ENCODE results near the gene UGT1A3.

DNA sequence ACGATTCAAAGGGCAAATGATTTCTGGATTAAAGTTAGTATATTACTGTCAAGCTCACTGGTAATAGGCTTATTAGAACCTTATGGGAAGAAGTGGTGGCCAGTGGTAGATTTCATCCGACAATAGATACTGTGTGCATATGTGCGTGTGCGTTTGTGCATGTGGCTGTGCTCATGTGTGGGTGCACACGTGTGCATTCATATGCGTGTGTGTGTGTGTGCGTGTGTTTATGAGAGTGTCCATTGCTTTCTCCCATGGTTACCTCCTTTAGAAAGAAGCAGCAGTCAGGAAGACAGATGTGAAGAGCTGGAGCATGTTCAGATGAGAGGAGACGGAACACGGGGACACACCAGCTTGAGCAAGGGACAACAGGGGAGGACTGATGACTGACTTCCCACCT lies 40.4 kb downstream of the UGT1A3 start:
- TF ChIP-seq, protein P1, sequence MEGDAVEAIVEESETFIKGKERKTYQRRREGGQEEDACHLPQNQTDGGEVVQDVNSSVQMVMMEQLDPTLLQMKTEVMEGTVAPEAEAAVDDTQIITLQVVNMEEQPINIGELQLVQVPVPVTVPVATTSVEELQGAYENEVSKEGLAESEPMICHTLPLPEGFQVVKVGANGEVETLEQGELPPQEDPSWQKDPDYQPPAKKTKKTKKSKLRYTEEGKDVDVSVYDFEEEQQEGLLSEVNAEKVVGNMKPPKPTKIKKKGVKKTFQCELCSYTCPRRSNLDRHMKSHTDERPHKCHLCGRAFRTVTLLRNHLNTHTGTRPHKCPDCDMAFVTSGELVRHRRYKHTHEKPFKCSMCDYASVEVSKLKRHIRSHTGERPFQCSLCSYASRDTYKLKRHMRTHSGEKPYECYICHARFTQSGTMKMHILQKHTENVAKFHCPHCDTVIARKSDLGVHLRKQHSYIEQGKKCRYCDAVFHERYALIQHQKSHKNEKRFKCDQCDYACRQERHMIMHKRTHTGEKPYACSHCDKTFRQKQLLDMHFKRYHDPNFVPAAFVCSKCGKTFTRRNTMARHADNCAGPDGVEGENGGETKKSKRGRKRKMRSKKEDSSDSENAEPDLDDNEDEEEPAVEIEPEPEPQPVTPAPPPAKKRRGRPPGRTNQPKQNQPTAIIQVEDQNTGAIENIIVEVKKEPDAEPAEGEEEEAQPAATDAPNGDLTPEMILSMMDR (IDR thresholded peaks at IDR 0.05) = no peak
- TF ChIP-seq POLR2A (IDR thresholded peaks at IDR 0.05) = no peak
